ENCODE measurements around the gene KRTAP10-3. TPM values are rescaled to one million over a fixed set of nuclear protein-coding genes. Genes with fewer than 3 reads are reported as not detected.

Gene KRTAP10-3
- total and polyA plus RNA-seq, 9 of the 15 experiments (the other 6 are each of a cell fraction or from before 2014, with no cell fraction given), result not detected

GRCh38 chr21:44594406-44594916, 35.9 kb upstream of the KRTAP10-3 start (continued):
- TF ChIP-seq MGA (IDR thresholded peaks at IDR 0.05), result peak; percentile 16; the same call in 1 of the 2 replicates
- TF ChIP-seq ZFP36 (IDR thresholded peaks at IDR 0.05; ENCODE audit: low read depth, low read length, partially characterized antibody), result no peak
- TF ChIP-seq, protein P1, sequence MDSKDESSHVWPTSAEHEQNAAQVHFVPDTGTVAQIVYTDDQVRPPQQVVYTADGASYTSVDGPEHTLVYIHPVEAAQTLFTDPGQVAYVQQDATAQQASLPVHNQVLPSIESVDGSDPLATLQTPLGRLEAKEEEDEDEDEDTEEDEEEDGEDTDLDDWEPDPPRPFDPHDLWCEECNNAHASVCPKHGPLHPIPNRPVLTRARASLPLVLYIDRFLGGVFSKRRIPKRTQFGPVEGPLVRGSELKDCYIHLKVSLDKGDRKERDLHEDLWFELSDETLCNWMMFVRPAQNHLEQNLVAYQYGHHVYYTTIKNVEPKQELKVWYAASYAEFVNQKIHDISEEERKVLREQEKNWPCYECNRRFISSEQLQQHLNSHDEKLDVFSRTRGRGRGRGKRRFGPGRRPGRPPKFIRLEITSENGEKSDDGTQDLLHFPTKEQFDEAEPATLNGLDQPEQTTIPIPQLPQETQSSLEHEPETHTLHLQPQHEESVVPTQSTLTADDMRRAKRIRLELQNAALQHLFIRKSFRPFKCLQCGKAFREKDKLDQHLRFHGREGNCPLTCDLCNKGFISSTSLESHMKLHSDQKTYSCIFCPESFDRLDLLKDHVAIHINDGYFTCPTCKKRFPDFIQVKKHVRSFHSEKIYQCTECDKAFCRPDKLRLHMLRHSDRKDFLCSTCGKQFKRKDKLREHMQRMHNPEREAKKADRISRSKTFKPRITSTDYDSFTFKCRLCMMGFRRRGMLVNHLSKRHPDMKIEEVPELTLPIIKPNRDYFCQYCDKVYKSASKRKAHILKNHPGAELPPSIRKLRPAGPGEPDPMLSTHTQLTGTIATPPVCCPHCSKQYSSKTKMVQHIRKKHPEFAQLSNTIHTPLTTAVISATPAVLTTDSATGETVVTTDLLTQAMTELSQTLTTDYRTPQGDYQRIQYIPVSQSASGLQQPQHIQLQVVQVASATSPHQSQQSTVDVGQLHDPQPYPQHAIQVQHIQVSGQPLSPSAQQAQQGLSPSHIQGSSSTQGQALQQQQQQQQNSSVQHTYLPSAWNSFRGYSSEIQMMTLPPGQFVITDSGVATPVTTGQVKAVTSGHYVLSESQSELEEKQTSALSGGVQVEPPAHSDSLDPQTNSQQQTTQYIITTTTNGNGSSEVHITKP (IDR thresholded peaks at IDR 0.05; ENCODE audit: partially characterized antibody), result peak; percentile 24
- peak; percentile 49; the same call in 1 of the 2 replicates for TF ChIP-seq KLF13 (tag; IDR thresholded peaks at IDR 0.05; ENCODE audit: borderline replicate concordance, low read depth)
- TF ChIP-seq ATF7 (IDR thresholded peaks at IDR 0.05), result no peak
- TF ChIP-seq GTF2A2 (tag; IDR thresholded peaks at IDR 0.05), result peak; percentile 67; the same call in 1 of the 2 replicates
- 0 out of 2 replicates have a peak, but pooled peaks have one; percentile 22 for TF ChIP-seq RB1 (IDR thresholded peaks at IDR 0.05; ENCODE audit: low read depth)
- TF ChIP-seq, protein P2, sequence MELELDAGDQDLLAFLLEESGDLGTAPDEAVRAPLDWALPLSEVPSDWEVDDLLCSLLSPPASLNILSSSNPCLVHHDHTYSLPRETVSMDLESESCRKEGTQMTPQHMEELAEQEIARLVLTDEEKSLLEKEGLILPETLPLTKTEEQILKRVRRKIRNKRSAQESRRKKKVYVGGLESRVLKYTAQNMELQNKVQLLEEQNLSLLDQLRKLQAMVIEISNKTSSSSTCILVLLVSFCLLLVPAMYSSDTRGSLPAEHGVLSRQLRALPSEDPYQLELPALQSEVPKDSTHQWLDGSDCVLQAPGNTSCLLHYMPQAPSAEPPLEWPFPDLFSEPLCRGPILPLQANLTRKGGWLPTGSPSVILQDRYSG (tag; conservative IDR thresholded peaks at IDR 0.05; ENCODE audit: low read depth), result peak; percentile 72
- no peak for TF ChIP-seq ARID2 (IDR thresholded peaks at IDR 0.05)
- no peak for TF ChIP-seq CHD2 (IDR thresholded peaks at IDR 0.05; ENCODE audit: low read depth, low read length)
